Measurements from ENCODE around the gene UBB. TPM values are rescaled to one million over a fixed set of nuclear protein-coding genes. Genes with fewer than 3 reads are reported as not detected.

UBB gene
- total and polyA plus RNA-seq, 9 of the 15 experiments (the other 6 are each of a cell fraction or from before 2014, with no cell fraction given): 1,069 to 4,143 (median 1,696) TPM

GRCh38 chr17:16371742-16372141 is 9.1 kb upstream of the UBB start (continued):
- TF ChIP-seq CEBPG (CRISPR knock-in tag; IDR thresholded peaks at IDR 0.05) (no peak), CEBPG (tag; conservative IDR thresholded peaks at IDR 0.05 in 1 of 2, IDR thresholded peaks at IDR 0.05 in 1 of 2) (no peak), GTF2A2 (tag; IDR thresholded peaks at IDR 0.05) (no peak), UBTF (IDR thresholded peaks at IDR 0.05; ENCODE audit: borderline replicate concordance in 1 of 2, low read depth in 2 of 2, low read length in 2 of 2) (no peak), FOSL1 (tag; conservative IDR thresholded peaks at IDR 0.05) (no peak), SPI1 (IDR thresholded peaks at IDR 0.05; ENCODE audit: borderline replicate concordance, low read depth, low read length) (no peak), CHAMP1 (IDR thresholded peaks at IDR 0.05) (no peak)

All from K562 (cell line).